GM12891 (cell line): Measurements from ENCODE around the gene PSME4.
"Not testable (repeated sequence)": the region's sequence is repeated elsewhere in the genome, so short reads cannot be mapped to it uniquely, and the experiment has no call there.

Experiments used
- DNase-seq: peaks from one replicate; pipeline ENCODE4 v3.0.0; 2011; ENCODE audit warnings: low spot score; ENCODE audit not compliant: insufficient read length
- FAIRE-seq: peaks from 2 replicates; lab custom pipeline; 2011; peaks lifted over from hg19 to GRCh38; lab: Jason Lieb, UNC
- PAX5 ChIP-seq: IDR thresholded peaks from 2 replicates; pipeline ENCODE4 v1.6.1; 2011; ENCODE audit warnings: low read length, moderate library complexity, mild to moderate bottlenecking; ENCODE audit not compliant: insufficient read depth, severe bottlenecking
- POLR2A ChIP-seq: IDR thresholded peaks from 2 replicates; pipeline ENCODE4 v1.6.1; 2011; ENCODE audit warnings: low read depth, low read length, control low read depth
- POLR2AphosphoS5 ChIP-seq: IDR thresholded peaks from 2 replicates; pipeline ENCODE4 v1.6.1; 2011; ENCODE audit warnings: low read depth, low read length, control low read depth
- POU2F2 ChIP-seq: IDR thresholded peaks from 2 replicates; pipeline ENCODE4 v1.6.1; 2011; ENCODE audit warnings: low read depth, mild to moderate bottlenecking, control low read depth, low read length, moderate library complexity
- SPI1 ChIP-seq: IDR thresholded peaks from 2 replicates; pipeline ENCODE4 v1.6.1; 2011; ENCODE audit warnings: low read depth, low read length, control low read depth
- TAF1 ChIP-seq: IDR thresholded peaks from 2 replicates; pipeline ENCODE4 v1.6.1; 2011; ENCODE audit warnings: low read depth, low read length, control low read depth

The PSME4 gene

DNA sequence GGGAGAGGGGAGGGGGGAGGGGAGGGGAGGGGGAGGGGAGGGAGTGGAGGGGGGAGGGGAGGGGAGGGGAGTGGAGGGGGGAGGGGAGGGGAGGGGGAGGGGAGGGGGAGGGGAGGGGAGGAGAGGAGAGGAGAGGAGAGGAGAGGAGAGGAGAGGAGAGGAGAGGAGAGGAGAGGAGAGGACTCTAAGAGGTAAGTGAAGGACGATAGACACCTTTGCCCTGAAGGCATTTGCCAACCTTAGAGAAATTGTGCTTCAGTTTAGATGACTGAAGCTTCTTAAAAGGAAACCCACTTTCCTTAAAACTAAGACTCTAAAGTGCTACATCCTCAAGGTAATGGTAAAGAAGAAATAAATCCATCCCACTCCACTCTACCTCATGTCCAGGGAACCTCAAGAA, 130.2 kb downstream of the PSME4 start:
- DNase-seq = no peak
- TF ChIP-seq POLR2A (no peak), POLR2AphosphoS5 (no peak)
- FAIRE-seq = no peak

DNA sequence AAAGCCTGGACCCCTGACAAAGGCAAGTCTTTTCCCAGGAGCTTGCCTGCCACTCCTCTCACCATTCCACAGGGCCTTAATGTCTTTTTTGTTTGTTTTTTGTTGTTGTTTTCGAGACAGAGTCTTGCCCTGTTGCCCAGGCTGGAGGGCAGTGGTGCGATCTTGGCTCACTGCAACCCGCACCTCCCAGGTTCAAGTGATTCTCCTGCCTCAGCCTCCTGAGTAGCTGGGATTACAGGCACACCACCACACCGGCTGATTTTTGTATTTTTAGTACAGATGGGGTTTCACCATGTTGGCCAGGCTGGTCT, 140.9 kb downstream of the PSME4 start:
- DNase-seq, FAIRE-seq: not testable (repeated sequence)

DNA sequence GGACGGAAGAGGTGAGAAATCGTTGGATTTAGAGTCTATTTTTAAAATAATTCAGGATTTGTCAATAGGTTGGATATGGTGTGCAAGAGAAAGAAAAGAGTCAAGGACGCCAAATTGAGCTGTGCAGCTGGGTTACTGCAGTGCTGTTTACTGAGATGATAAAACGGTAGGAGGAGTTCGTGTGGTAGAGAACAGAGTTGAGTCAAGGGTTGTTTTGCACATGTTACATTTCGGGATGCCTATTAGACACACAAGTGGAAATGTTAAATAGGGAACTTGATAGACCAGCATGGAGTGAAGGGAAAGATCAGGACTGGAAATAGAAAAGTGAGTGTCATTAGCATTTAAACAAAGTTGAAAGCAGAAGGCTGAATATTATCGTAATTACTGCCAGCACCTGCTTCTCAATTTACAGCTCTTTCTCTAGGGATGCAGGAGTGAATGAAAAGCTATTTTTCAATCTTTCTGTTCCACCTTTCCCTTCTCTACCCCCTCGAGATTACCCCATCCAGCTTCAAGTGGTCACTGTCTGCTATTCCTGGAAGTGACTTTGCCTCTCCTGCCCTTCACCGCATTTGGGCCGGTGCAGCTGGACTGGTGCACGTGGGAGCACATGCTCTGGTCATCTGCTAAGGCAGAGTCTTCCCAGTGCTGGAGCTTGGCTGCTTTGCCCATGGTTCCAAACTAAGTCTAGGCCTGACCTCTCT, 141.4 kb downstream of the PSME4 start:
- DNase-seq (no peak), FAIRE-seq (no peak)
- TF ChIP-seq POLR2AphosphoS5 (no peak), POLR2A (no peak), POU2F2 (no peak), SPI1 (no peak)

DNA sequence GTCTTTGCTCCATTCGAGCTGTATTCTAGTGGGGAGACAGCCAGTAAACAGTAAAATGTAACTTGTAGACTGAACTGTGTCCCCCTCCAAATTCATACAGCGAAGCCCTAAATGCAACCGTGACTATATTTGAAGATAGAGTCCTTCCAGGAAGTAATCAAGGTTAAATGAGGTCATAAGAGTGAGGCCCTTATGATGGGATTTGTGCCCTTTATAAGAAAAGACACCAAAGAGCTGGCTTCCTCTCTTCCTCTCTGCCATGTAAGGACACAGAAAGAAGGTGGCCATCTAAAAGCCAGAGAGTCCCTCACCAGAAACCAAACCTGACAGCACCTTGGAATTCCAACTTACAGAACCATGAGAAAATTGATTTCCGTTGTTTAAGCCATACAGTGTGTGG, 142.5 kb downstream of the PSME4 start:
- FAIRE-seq = no peak
- TF ChIP-seq POU2F2 (no peak), PAX5 (no peak), TAF1 (no peak), POLR2A (no peak), SPI1 (no peak), POLR2AphosphoS5 (no peak)
- DNase-seq = no peak

DNA sequence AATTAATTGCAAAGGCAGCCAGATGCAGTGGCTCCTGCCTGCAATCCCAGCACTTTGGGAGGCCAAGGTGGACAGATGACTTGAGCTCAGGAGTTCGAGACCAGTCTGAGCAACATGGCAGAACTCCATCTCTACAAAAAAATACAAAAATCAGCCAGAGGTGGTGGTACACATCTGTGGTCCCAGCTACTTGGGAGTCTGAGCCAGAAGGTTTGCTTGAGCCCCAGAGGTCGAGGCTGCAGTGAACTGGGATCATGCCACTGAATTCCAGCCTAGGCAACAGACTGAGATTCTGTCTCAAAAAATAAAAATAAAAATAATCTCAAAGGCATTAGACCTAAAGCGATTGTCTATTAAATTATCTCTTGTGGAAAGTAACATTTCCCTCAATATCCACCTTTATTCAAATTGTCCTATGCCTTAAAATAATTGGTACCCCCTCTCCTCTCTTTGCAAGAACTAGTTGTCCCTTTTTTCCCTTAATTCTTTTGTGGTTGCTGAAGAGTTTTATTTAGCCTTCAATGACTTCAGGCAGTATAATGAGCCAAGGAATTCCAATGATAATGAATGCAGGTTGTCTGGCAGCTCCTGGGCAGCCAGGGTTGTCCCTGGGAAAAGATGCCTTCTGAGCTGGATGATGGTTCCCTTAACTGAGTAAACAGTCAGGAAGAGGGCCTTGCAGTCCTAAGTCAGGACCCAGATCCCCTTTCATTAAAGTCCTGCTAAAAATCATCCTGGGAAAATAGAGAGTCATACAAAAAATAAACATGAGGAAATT, 143.2 kb downstream of the PSME4 start:
- TF ChIP-seq POU2F2 (no peak), TAF1 (no peak), POLR2A (no peak), SPI1 (no peak), PAX5 (no peak), POLR2AphosphoS5 (no peak)
- FAIRE-seq (no peak), DNase-seq (no peak)

DNA sequence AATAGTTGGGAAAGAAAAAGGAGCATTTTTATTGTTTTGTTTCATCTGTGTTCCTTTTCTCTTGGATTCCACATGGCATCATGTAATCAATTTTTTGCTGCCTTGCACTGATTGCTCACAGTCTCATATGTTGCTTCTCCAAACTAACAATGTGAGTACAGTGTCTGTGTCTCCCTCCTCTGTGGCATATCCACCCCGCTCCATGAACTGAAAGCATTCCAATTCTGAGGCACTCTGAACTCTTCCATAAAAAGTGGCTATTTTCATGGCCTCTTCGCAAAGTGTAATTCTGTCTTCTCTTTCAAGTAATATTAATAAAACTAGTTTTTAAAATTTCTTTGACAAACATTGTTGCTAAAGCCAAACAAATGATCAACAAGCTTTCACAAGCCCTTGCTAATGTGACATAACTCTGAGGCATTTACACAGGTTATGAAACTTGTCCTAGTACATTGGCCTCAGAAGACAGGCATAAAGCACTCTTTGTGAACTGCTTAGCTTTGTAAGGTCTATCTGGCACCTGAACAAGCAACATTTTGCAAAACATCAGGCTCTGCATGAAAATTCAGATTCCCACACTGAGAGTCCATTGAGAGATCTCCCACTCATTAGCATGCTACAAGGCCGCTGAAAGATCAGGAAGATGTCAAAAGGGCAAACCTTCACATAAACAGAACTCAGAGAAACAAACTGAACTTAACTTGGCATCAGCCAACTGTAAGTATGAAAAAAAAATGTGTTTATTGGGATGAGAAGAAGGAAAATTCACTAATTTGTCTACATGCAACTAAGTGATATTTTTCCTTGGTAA, 144.0 kb downstream of the PSME4 start:
- DNase-seq = no peak
- FAIRE-seq = no peak
- TF ChIP-seq POU2F2 (no peak), SPI1 (no peak), PAX5 (no peak), POLR2A (no peak), POLR2AphosphoS5 (no peak), TAF1 (no peak)

DNA sequence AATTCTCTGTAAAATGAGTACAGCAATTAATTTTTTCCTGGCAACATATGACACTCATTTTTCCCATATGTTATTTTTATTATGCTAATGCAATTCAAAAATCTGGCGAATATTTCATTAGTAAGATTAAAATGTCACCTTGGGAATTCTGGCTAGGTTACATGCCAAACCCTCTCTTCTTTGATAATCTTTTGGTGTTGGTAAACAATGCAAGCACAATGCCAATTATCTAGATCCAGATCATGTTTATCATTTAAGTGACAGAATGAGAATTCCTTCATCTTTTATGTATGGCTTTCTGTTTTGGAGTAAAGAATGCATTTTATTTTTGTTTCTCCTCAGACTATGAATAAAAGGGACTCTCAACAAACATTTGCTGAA, 144.8 kb downstream of the PSME4 start:
- DNase-seq (no peak), FAIRE-seq (no peak)
- TF ChIP-seq POU2F2 (no peak), POLR2A (no peak), PAX5 (no peak), POLR2AphosphoS5 (no peak), TAF1 (no peak), SPI1 (no peak)

DNA sequence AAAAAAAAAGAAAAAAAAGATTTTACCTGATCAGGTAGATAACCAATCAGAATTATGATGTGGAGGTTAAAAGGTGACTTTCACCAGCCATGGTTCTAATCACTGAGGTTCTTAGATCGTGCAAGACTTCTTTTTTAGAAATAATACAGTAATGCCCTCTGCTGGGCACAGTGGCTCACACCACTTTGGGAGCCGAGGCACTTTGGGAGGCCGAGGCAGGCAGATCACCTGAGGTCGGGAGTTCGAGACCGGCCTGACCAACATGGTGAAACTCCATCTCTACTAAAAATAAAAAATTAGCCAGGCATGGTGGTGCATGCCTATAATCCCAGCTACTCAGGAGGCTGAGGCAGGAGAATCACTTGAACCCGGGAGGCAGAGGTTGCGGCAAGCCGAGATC, 147.2 kb downstream of the PSME4 start:
- not testable (repeated sequence) for DNase-seq, FAIRE-seq

DNA sequence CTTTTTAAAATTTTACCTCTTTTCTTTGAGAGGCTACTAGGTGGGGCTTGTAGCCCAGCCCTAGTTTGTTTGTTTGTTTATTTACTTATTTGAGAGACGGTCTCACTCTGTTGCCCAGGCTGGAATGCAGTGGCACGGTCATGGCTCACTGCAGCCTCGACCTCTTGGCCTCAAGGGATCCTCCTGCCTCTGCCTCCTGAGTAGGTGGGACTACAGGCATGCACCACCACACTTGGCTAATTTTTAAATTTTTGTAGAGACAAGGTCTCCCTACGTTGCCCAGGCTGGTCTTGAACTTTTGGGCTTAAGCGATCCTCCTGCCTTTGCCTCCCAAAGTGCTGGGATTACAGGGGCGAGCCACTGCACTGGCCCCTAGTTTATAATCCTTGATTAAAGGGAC, 149.0 kb downstream of the PSME4 start:
- no peak for DNase-seq

DNA sequence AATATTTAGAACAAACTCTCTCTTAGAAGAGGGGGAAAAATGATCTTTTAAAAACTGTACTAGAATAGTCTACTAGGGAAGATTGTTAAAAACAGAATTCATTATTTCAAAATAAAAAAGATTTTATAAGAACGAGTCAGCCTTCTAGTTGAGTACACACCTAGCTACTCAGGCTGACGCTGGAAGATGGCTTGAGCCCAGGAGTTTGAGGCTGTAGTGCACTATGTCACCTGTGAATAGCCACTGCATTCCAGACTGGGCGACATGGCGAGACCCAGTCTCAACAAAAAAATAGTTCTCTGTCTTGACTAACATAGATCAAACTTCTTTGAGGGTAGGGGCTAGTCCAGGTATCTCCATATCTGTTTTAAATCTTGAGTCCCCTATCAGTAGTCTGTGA, 150.1 kb downstream of the PSME4 start:
- no peak for TF ChIP-seq POLR2A
- TF ChIP-seq SPI1 = no peak
- no peak for TF ChIP-seq POU2F2
- TF ChIP-seq TAF1 = no peak
- no peak for TF ChIP-seq POLR2AphosphoS5
- no peak for FAIRE-seq
- DNase-seq = no peak

More for the DNA sequence above, 149.0 kb downstream of the PSME4 start:
- no peak for TF ChIP-seq POLR2AphosphoS5
- no peak for TF ChIP-seq POLR2A
- TF ChIP-seq POU2F2 = no peak
- TF ChIP-seq SPI1 = no peak
- no peak for TF ChIP-seq TAF1
- TF ChIP-seq PAX5 = no peak
- FAIRE-seq = no peak

DNA sequence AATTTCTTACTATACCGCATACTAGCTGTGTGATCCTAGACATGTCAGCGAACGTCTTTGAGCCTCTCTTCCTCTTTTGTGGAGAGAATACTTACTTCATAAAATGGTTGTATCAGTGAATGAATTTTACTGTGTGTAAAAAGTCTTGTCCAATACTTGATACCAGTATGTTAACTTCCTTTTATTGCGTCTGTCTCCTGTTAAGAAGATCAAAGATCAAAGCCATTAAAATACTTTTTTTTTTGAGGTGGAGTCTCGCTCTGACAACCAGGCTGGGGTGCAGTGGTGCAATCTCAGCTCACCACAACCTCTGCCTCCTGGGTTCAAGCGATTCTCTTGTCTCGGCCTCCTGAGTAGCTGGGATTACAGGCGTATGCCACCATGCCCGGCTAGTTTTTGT, 150.7 kb downstream of the PSME4 start:
- TF ChIP-seq PAX5 (no peak), POLR2A (no peak), POLR2AphosphoS5 (no peak), TAF1 (no peak), SPI1 (no peak), POU2F2 (no peak)
- no peak for FAIRE-seq

More for the DNA sequence above, 150.7 kb downstream of the PSME4 start:
- DNase-seq = no peak
